HCT116 (cell line): ENCODE measurements around the gene CLDN3. TPM values are rescaled to one million over a fixed set of nuclear protein-coding genes. Genes with fewer than 3 reads are reported as not detected.

Source experiments
- ATAC-seq: fragments of 200-7000 bp; cut with Tn5 transposase; 2 replicates; pipeline ENCODE4 v1.9.1; 2020; ENCODE audit warnings: mild to moderate bottlenecking, moderate library complexity
- BruUV-seq: library from RNA; stranded (reverse); fragments of 400-500 nt; replicated peaks from 2 replicates; lab custom pipeline; 2021; lab: Mats Ljungman, UMichigan
- CTCF ChIA-PET: fragments of 300-600 bp; sonication (Branson Sonifier 250); formaldehyde crosslinking; loops from one replicate; lab custom pipeline; 2021; ENCODE audit warnings: antibody characterized with exemption; lab: Charles Lee
- POLR2A ChIA-PET: fragments of 300-600, 350-600 bp; sonication (Branson Sonifier 250); formaldehyde crosslinking; loops from one replicate; lab custom pipeline; 2021; ENCODE audit warnings: antibody characterized with exemption; lab: Charles Lee
- RAD21 ChIA-PET, 2 experiments: fragments of 300-600 bp; sonication (Branson Sonifier 250); formaldehyde crosslinking; loops; one replicate each; lab custom pipeline; 2023; ENCODE audit warnings: low total read pairs in 2 of 2; ENCODE audit not compliant: uncharacterized antibody in 2 of 2, unreplicated experiment in 2 of 2, low non-redundant PET in 1 of 2; lab: Charles Lee
- DNase-seq: peaks from one replicate; pipeline ENCODE4 v3.0.0-alpha.2; 2010; ENCODE audit warnings: low read depth, low spot score
- H2AFZ ChIP-seq: fragments of 200-600 bp; shearing (Covaris generic), sonication (generic); 2 replicates; pipeline ENCODE4 v1.6.1; 2017; ENCODE audit warnings: low read depth, mixed run types, mixed read lengths, antibody characterized with exemption, low read length; ENCODE audit not compliant: poor library complexity, severe bottlenecking
- H3K27ac ChIP-seq: 2 replicates; pipeline ENCODE4 v1.5.1; 2012; ENCODE audit warnings: low read depth, low read length
- H3K27me3 ChIP-seq: fragments of 200-600 bp; sonication (generic); 2 replicates; pipeline ENCODE4 v1.6.1; 2016; ENCODE audit warnings: mixed run types, low read length, mixed read lengths; ENCODE audit not compliant: insufficient read depth
- H3K36me3 ChIP-seq, 2 experiments: fragments of 200-500 bp in 1 of 2; fragments of 200-600 bp in 1 of 2; sonication (Bioruptor generic) in 1 of 2; sonication (generic) in 1 of 2; 2 replicates each; pipeline versions ENCODE4 v1.5.1 to v1.6.1; 2014 to 2016; ENCODE audit warnings: low read length in 2 of 2, inconsistent platforms in 1 of 2, mixed read lengths in 1 of 2, mixed run types in 1 of 2; ENCODE audit not compliant: insufficient read depth in 2 of 2, control insufficient read depth in 1 of 2
- H3K4me1 ChIP-seq, 2 experiments: fragments of 200-600 bp in 1 of 2; sonication (generic) in 1 of 2; 2 replicates each; pipeline versions ENCODE4 v1.5.1 to v1.6.1; 2012 to 2017; ENCODE audit warnings: low read length in 2 of 2, inconsistent platforms in 1 of 2, mild to moderate bottlenecking in 1 of 2, mixed read lengths in 1 of 2, mixed run types in 1 of 2, moderate library complexity in 1 of 2; ENCODE audit not compliant: insufficient read depth in 2 of 2, control insufficient read depth in 1 of 2
- H3K4me2 ChIP-seq: fragments of 200-600 bp; sonication (generic); 2 replicates; pipeline ENCODE4 v1.6.1; 2017; ENCODE audit warnings: mixed run types, low read length, mixed read lengths
- H3K4me3 ChIP-seq, 2 experiments: fragments of 200-600 bp in 1 of 2; sonication (generic) in 1 of 2; replicated peaks in 1 of 2; 2 replicates each; pipeline ENCODE4 v1.5.1; 2011 to 2016; ENCODE audit warnings: low read length in 2 of 2, control low read depth in 1 of 2, low read depth in 1 of 2, mild to moderate bottlenecking in 1 of 2, mixed read lengths in 1 of 2, mixed run types in 1 of 2
- H3K79me2 ChIP-seq: fragments of 200-600 bp; sonication (generic); 2 replicates; pipeline ENCODE4 v1.6.1; 2017; ENCODE audit warnings: mild to moderate bottlenecking, mixed run types, low read length, moderate library complexity, mixed read lengths; ENCODE audit not compliant: insufficient read depth
- H3K9ac ChIP-seq: fragments of 200-600 bp; sonication (generic); 2 replicates; pipeline ENCODE4 v1.6.1; 2016; ENCODE audit warnings: low read length, mixed read lengths
- H3K9me2 ChIP-seq: fragments of 200-600 bp; sonication (generic), shearing (Covaris generic); 2 replicates; pipeline ENCODE4 v1.6.1; 2017; ENCODE audit warnings: mixed run types, mild to moderate bottlenecking, moderate library complexity; ENCODE audit not compliant: insufficient read depth
- H3K9me3 ChIP-seq, 2 experiments: fragments of 200-500 bp in 1 of 2; fragments of 200-600 bp in 1 of 2; sonication (Bioruptor generic) in 1 of 2; sonication (generic) in 1 of 2; 2 replicates each; pipeline ENCODE4 v1.6.1; 2014 to 2017; ENCODE audit warnings: low read length in 2 of 2, mixed read lengths in 2 of 2, inconsistent platforms in 1 of 2, low read depth in 1 of 2, mild to moderate bottlenecking in 1 of 2, mixed run types in 1 of 2, moderate library complexity in 1 of 2; ENCODE audit not compliant: control insufficient read depth in 1 of 2, insufficient read depth in 1 of 2
- H4K20me1 ChIP-seq: fragments of 200-600 bp; sonication (generic), shearing (Covaris generic); 2 replicates; pipeline ENCODE4 v1.6.1; 2017; ENCODE audit warnings: mixed run types, mild to moderate bottlenecking, moderate library complexity; ENCODE audit not compliant: insufficient read depth
- FOSL1 ChIP-seq: IDR thresholded peaks from 2 replicates; pipeline ENCODE4 v1.6.1; 2012; ENCODE audit warnings: low read depth
- JUND ChIP-seq: IDR thresholded peaks from 2 replicates; pipeline ENCODE4 v1.6.1; 2012
- YY1 ChIP-seq: IDR thresholded peaks from 2 replicates; pipeline ENCODE4 v1.6.1; 2011; ENCODE audit warnings: low read length, low read depth, moderate library complexity, mild to moderate bottlenecking; ENCODE audit not compliant: insufficient replicate concordance; ENCODE audit errors: extremely low read depth
- ZBTB33 ChIP-seq: IDR thresholded peaks from 2 replicates; pipeline ENCODE4 v1.6.1; 2011; ENCODE audit warnings: mild to moderate bottlenecking, low read length, moderate library complexity; ENCODE audit not compliant: insufficient replicate concordance; ENCODE audit errors: extremely low read depth
- ZFX ChIP-seq: fragments of 450-650 bp; IDR thresholded peaks from 2 replicates; pipeline ENCODE4 v1.6.1; 2017
- intact Hi-C: fragments of 100-400 bp; cut with micrococcal nuclease; formaldehyde crosslinking; loops from 2 replicates; pipeline ENCODE4 v1.10.0; 2022
- total RNA-seq: library from RNA; stranded (reverse); gene quantifications from one replicate; pipeline ENCODE4 v1.2.1, GENCODE V29; 2021; ENCODE audit not compliant: unreplicated experiment
- TF ChIP-seq, protein P1 (sequence below): IDR thresholded peaks from 2 replicates; pipeline ENCODE4 v1.6.1; 2012; ENCODE audit warnings: low read depth

The CLDN3 gene
- total RNA-seq, 1 experiment from 2014 or later = 19.2 TPM

DNA sequence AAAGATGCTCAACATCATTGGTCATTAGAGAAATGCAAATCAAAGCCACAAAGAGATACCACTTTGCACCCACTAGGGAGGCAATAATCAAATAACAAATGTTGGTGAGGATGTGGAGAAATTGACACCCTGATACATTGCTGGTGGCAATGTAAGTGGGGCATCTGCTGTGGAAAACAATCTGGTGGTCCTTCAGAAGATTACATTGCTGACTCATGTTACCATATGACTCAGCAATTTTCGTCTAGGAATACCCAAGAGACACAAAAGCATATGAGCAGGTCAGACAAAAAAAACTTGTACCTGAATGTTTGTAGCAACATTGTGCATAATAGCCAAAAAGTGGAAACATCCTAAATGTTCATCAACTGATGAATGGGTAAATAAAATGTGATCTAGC, 4.9 kb upstream of the CLDN3 start:
- Histone ChIP-seq H3K9ac (no peak overlapping the region), H3K9me2 (no peaks in the 10 kb centered on the region), H3K27ac (no peak overlapping the region), H3K4me2 (peak overlapping the region; percentile 24), H3K79me2 (no peaks in the 10 kb centered on the region), H3K36me3 (no peaks in the 10 kb centered on the region), H2AFZ (no peak overlapping the region), H3K4me3 (no peak overlapping the region), H3K4me1 (peaks cover 19 to 46% of the 10 kb centered on the region in 2 experiments; a peak in 3 of 4 replicates), H3K27me3 (no peaks in the 10 kb centered on the region), H3K9me3 (no peaks in the 10 kb centered on the region), H4K20me1 (no peaks in the 10 kb centered on the region)
- CTCF ChIA-PET = no interaction called here
- BruUV-seq = no TSS peak
- TF ChIP-seq JUND (no peak), YY1 (no peak), ZBTB33 (no peak), ZFX (no peak), FOSL1 (no peak)
- TF ChIP-seq, protein P1, sequence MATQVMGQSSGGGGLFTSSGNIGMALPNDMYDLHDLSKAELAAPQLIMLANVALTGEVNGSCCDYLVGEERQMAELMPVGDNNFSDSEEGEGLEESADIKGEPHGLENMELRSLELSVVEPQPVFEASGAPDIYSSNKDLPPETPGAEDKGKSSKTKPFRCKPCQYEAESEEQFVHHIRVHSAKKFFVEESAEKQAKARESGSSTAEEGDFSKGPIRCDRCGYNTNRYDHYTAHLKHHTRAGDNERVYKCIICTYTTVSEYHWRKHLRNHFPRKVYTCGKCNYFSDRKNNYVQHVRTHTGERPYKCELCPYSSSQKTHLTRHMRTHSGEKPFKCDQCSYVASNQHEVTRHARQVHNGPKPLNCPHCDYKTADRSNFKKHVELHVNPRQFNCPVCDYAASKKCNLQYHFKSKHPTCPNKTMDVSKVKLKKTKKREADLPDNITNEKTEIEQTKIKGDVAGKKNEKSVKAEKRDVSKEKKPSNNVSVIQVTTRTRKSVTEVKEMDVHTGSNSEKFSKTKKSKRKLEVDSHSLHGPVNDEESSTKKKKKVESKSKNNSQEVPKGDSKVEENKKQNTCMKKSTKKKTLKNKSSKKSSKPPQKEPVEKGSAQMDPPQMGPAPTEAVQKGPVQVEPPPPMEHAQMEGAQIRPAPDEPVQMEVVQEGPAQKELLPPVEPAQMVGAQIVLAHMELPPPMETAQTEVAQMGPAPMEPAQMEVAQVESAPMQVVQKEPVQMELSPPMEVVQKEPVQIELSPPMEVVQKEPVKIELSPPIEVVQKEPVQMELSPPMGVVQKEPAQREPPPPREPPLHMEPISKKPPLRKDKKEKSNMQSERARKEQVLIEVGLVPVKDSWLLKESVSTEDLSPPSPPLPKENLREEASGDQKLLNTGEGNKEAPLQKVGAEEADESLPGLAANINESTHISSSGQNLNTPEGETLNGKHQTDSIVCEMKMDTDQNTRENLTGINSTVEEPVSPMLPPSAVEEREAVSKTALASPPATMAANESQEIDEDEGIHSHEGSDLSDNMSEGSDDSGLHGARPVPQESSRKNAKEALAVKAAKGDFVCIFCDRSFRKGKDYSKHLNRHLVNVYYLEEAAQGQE = no peak
- ATAC-seq = no peak
- intact Hi-C loops = no loop called here
- POLR2A ChIA-PET = no interaction called here
- RAD21 ChIA-PET = no interaction called here
- DNase-seq = no peak
